ENCODE measurements around the gene TUB.

The TUB gene

DNA sequence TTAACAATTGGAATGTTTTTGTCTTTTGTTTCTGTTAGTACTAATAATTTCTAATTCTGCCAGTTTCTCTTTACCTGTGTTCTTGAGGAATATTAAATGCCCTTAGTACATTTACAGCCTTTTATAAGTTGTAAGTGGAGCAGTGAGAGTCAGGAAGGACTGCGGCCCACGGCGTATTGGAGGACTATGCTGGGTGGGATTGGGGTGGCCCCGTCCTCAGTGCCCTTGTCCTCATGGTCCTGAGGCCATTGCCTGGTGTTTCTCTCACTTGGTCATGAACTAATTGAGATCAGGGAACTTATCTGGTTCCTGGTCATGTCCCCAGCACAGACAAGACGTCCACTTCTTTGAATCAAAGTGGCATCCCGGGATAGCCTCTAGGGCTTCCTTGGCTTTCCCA, 3.3 kb downstream of the TUB start:
- H3K4me3 ChIP-seq (ENCODE audit: low read depth, low read length), result no peak overlapping the region
- DNase-seq (ENCODE audit: low read depth), result no peak
- TF ChIP-seq CTCF (IDR thresholded peaks at IDR 0.05; ENCODE audit: control insufficient read depth, extremely low read depth, insufficient read depth), result no peak

DNA sequence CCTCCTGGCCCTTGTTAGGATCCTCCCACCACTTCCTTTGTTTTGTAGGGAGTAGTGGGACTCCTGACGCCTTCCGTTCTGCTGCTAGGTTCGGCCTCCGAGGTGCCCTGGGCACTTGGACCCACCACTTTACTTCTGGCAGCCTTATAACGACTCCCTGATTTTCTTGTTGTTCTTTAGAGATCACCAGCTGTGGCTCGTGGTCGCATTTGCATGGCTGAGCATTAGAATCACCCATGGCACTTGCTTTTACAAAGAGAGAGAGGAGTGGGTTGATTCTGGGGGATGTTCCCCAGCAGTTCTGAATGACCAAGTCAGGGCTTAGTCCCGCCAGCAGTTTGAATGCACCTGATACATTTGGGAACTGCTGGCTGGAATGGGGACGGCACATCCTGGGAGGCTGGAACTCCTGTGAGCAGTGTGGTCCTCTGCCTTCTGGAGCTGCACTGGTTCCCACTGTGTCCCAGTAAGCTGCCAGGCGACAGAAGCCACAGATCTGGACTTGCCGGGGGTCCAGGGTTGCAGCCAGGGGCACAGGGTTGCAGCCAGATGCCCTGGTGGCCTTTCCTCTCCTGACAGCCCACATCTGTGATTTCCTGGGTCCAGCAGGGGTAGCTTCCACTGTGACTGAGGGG, 4.1 kb downstream of the TUB start:
- DNase-seq (ENCODE audit: low read depth), result no peak
- H3K4me3 ChIP-seq (ENCODE audit: low read depth, low read length), result no peak overlapping the region
- no peak for TF ChIP-seq CTCF (IDR thresholded peaks at IDR 0.05; ENCODE audit: control insufficient read depth, extremely low read depth, insufficient read depth)

DNA sequence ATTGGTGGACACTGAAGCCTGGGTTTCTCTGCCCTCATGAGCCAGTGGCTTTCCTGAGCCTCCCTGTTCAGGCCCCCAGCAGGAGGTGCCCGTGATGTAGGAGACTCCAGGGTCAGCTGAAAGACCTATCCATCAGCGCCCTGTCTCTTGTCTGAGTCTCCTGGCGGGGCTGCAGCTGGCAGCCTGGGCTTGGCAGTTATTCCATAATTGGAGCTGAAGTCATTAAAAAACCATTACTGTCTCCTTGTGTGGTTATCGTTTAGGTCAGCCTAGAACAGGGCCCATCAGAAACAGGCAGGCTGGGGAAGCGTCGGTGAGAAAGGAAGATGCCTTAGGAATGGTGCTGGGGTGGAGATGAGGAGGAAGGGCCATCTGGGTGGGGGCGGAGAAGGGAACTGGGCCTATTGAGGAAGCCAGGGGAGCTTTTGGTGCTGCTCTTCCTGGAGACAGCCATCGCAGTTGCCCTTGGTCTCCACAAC, 5.0 kb downstream of the TUB start:
- TF ChIP-seq CTCF (IDR thresholded peaks at IDR 0.05; ENCODE audit: control insufficient read depth, extremely low read depth, insufficient read depth), result no peak
- no peak for DNase-seq (ENCODE audit: low read depth)
- no peak overlapping the region for H3K4me3 ChIP-seq (ENCODE audit: low read depth, low read length)

- no peak for DNase-seq (ENCODE audit: low read depth)
- H3K4me3 ChIP-seq (ENCODE audit: low read depth, low read length), result no peak overlapping the region
- TF ChIP-seq CTCF (IDR thresholded peaks at IDR 0.05; ENCODE audit: control insufficient read depth, extremely low read depth, insufficient read depth), result no peak
These were observed 5.6 kb downstream of the TUB start for GRCh38 chr11:8086571-8086970.

GRCh38 chr11:8087185-8087584, 6.2 kb downstream of the TUB start:
- TF ChIP-seq CTCF (IDR thresholded peaks at IDR 0.05; ENCODE audit: control insufficient read depth, extremely low read depth, insufficient read depth), result peak; percentile 22; the same call in 1 of the 2 replicates
- H3K4me3 ChIP-seq (ENCODE audit: low read depth, low read length), result no peak overlapping the region
- DNase-seq (ENCODE audit: low read depth), result no peak

DNA sequence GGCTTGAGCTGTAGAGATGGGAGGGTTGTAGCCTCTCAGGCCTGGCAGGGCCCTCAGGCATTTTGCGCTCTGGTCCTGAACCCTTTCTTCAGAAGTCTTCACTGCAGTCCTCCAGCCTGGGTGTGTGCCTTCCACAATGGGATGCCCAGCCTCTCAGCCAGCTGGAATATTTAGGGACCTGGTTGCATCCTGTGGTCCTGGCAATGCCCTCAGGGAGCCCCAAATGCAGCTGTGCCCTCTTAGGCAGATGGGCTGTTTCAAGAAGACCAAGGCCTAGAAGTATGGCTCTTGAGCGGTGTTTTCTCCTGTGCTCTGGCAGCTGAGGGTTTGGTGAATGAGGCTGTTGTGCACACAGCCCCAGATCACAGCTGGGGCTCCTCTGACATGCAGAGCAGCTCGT, 6.7 kb downstream of the TUB start:
- no peak for TF ChIP-seq CTCF (IDR thresholded peaks at IDR 0.05; ENCODE audit: control insufficient read depth, extremely low read depth, insufficient read depth)
- no peak for DNase-seq (ENCODE audit: low read depth)
- no peak overlapping the region for H3K4me3 ChIP-seq (ENCODE audit: low read depth, low read length)

Measured in LNCaP clone FGC (cell line).